HG02938 (cell line): ENCODE measurements around the gene GALNT9.

Experiments used
- ATAC-seq: cut with Tn5 transposase; IDR thresholded peaks from one replicate; pipeline ENCODE4 v1.9.1; 2021; ENCODE audit warnings: mild to moderate bottlenecking, moderate library complexity; ENCODE audit not compliant: unreplicated experiment

Gene GALNT9

DNA sequence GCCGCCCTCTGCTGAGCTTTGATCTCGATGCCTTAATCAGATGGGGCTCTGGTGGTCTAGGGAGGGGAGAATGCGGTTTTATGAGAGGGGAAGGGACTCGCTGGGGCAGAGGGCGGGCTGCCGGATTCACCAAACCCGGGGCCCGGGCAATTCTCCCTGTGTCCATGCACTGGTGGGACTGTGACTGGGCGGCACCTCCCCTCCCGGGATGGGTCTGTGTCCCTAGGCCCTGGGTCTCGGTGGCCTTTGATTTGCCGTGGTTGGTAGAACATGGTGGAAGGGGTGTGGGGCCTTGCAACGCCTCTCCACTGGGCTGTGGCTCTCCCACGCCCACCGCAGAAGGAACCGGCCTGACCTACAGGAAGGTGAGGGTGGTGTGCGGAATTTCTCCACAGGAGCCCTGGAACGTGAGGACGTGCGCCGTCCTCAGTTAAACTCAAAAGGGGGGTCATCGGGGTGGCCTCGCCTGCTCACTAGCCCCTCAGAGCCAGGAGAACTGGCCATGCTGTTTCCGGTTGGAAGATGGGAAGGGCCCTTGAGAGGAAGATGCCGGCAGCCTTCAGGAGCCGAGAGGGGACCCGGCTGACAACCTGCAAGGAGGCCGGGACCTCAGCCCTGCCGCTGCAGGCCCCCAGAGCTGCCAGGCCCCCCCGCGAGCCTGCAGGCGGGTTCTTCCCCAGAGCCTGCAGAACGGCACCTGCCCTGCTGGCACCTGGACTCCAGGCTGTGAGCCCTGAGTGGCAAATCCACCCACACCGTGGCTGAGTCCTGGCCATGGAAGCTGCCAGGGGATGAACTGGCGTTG, 141.5 kb downstream of the GALNT9 start:
- ATAC-seq, result no peak

- ATAC-seq, result no peak
These were observed 142.3 kb downstream of the GALNT9 start for GRCh38 chr12:132186857-132187620.

DNA sequence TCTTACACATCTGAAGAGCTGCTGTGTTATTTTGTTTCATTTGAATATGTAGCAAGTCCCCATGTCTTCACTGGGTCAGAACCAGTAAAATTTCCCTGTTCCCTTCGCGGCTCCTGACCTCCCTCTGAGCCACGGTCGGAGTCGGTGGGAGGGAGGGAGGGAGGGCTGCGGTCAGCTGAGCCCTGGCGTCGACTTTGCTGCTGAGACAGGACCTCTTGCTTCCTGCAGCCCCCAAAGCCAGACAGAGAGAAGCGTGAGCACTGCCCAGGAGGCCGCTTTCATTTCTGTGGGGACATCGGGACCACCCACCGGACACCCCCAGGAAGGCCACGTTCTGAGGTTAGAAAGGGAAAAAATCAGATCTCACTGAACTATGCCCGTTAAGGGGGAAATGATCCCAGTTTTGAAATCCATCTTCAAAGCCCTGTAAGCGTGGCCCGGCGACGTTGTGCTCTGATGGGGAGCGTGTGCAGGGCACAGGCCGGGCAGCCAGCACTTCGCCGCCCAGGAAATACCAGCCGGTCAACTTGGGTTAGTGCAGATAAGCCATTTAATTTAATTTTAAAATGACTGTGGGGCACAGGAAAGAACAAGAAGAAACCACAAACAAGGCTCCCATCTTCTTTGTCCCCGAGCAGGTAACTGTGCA, 143.1 kb downstream of the GALNT9 start:
- no peak for ATAC-seq

GRCh38 chr12:132185705-132186104, 143.7 kb downstream of the GALNT9 start:
- no peak for ATAC-seq

- ATAC-seq, result no peak
These were observed 146.6 kb downstream of the GALNT9 start for GRCh38 chr12:132182711-132183365.

DNA sequence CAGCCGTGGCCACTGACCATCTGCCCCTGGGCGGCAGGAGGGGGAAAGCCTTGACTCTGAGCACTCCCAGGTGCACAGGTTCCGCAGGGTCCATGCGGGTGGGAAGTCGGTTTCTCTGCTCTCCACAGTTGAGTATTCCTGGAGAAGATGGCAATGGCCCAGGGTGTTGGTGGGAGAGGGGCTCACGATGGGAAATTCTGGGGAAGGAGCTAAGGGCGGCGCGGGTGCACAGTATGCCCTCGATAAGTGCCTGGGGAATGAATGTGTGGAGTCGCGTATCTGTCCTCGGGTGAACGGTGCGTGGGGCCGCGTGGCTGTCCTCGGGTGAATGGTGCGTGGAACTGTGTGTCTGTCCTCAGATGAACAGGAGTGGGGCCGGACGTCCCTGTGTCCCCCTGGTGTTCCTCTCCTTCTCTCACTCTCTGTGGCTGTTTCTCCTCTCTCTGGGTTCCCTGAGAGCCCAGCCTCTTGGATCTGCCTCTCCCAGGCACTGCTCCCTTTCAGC, 147.1 kb downstream of the GALNT9 start:
- ATAC-seq, result no peak

GRCh38 chr12:132181570-132182200, 147.7 kb downstream of the GALNT9 start:
- no peak for ATAC-seq

DNA sequence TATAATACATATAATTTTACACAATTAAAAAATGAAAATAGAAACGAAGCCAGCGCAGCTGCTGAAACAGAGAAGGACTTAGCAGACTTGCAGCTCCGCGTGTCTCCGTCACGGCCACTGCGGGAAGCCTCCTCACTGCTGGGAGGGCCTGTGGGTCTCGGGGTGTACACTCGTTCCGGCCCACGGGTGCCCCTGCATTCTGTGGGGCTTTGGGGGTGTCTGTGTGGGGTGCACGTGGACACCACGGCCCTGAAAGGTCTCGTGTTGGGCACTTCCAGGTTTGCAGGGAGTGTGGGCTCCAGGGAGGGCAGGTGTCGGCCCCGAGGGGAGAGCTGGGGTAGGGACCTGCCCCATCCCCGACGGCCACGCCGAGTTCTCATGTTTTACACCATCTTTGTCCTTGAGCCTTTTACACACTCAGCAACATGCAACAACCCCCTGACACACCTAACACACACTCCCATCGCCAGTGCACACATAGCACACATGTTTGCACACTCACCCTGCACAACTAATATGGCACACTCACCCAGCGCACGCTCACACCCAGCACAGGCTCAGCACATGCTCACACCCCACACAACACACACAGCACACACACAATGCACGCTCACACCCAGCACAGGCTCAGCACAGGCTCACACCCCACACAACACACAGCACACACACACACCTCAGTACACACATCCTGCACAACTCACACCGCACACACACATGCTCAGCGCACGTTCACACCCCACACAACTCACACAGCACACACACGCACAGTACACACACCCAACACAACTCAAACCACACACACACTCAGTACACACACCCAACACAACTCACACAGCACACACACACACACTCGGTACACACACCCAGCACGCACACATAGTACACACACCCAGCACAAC, 148.5 kb downstream of the GALNT9 start:
- no peak for ATAC-seq

DNA sequence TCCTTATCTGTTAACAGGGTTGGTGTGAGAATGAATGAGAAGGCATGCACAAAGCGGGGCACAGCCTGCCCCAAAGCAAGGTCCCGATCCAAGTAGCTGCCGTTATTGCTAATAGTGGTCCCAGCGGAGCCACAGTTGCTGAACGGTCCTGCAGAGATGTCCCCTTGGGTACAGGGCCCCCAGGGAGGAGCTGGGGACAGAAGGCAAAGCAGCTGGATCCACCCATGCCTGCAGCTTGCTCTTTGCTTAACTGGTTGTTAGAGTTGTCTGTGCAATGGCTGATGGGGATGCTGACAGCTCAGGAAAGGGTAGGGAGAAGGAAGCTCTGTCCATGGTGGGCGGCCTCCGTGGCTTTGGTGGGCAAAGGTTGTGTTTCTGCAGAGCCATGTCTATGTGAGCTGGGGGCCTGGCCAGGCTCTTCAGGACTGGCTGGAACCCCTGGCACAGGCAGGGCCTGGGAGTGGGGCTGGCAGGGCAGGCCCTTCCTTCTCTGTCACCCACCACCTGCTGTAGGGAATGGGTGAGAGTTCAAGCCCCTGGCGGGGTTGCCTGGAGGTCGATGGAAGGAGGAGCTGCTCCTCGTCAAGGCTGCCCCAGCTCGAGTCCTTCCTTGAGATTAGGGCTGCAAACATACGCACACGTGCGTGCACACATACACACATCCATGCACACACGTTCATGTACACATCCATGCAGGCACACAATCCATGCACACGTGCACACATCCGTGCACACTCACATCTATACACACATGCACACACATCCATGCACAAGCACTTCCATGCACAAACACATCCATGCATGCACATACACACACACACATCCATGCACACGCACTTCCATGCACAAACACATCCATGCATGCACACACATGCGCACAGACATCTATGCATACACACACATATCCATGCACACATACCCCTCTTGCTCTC, 149.7 kb downstream of the GALNT9 start:
- ATAC-seq, result no peak

- ATAC-seq, result no peak
These were observed 150.5 kb downstream of the GALNT9 start for GRCh38 chr12:132178801-132179401.

DNA sequence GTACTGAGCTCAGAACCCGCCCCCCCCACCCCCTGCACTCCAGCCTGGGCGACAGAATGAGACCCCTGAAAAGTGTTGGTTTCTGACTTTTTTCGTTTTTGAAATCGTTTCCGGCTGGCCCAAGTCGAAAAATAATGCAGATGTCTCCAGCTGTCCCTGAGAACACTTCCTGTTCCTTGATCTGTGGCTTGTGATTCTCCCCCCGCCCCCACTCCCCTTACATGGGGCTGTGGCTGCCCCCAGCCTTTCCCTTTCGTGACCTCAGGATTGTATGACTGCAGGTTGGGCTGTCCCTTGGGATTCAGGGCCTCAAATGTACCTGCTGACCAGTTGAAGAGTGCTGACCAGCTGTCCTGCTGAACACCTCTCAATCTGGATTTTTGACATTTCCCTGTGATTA, 151.1 kb downstream of the GALNT9 start:
- no peak for ATAC-seq

- no peak for ATAC-seq
These were observed 152.4 kb downstream of the GALNT9 start for GRCh38 chr12:132176920-132177551.

DNA sequence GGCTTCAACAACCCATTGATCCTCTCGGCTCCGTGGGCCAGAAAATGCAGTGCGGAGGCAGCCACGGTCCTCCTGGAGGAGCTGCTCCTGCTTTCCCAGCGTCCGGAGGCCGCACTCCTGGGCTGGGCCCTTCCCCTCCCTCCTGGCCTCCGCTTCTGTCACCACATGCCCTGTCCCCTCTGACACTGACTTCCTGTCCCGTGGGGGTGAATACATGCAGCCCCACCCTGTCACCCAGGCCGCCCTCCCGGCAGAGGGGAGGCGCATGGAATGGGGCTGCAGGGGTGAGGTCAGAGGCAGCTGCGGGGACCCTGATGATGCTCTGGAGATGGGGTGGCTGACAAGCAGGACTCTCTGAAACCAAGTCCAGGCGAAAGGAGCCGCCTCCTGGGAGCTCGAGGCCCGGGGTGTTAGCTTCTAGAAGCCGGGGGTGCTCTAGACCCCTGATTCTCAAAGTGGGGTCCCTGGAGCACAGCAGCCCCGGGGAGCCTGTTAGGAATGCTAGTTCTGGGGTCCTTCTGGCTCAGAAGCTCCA, 152.9 kb downstream of the GALNT9 start:
- no peak for ATAC-seq

- no peak for ATAC-seq
These were observed 153.6 kb downstream of the GALNT9 start for GRCh38 chr12:132175496-132176384.

GRCh38 chr12:132174839-132175490, 154.4 kb downstream of the GALNT9 start:
- no peak for ATAC-seq
